Neural progenitor cell (in vitro differentiated cells): ENCODE measurements around the gene TMEM53. TPM values are rescaled to one million over a fixed set of nuclear protein-coding genes. Genes with fewer than 3 reads are reported as not detected.

ENCODE experiments used
- DNase-seq: peaks from one replicate; pipeline ENCODE4 v3.0.0-alpha.2; 2016; ENCODE audit warnings: low spot score
- H2AFZ ChIP-seq: fragments of 200-600 bp; sonication (generic); replicated peaks from 2 replicates; pipeline ENCODE4 v1.6.1; 2016; ENCODE audit warnings: antibody characterized with exemption
- H3F3A ChIP-seq: fragments of 200-600 bp; sonication (generic); 2 replicates; pipeline ENCODE4 v1.6.1; 2016; ENCODE audit warnings: antibody characterized with exemption, low read depth
- H3K27ac ChIP-seq: fragments of 200-600 bp; sonication (generic); 2 replicates; pipeline ENCODE4 v1.5.1; 2016; ENCODE audit warnings: mild to moderate bottlenecking
- H3K27me3 ChIP-seq: fragments of 200-600 bp; sonication (generic); 2 replicates; pipeline ENCODE4 v1.6.1; 2016; ENCODE audit warnings: mild to moderate bottlenecking, moderate library complexity
- H3K36me3 ChIP-seq: fragments of 200-600 bp; sonication (generic); 2 replicates; pipeline ENCODE4 v1.5.1; 2016
- H3K4me1 ChIP-seq: fragments of 200-600 bp; sonication (generic); 2 replicates; pipeline ENCODE4 v1.6.1; 2016; ENCODE audit warnings: mixed run types
- H3K4me2 ChIP-seq: fragments of 200-600 bp; sonication (generic); 2 replicates; pipeline ENCODE4 v1.6.1; 2016
- H3K4me3 ChIP-seq: fragments of 200-600 bp; sonication (generic); 2 replicates; pipeline ENCODE4 v1.5.1; 2016
- H3K79me2 ChIP-seq: fragments of 200-600 bp; sonication (generic); 2 replicates; pipeline ENCODE4 v1.6.1; 2016; ENCODE audit warnings: low read depth
- H3K9ac ChIP-seq: fragments of 200-600 bp; sonication (generic); 2 replicates; pipeline ENCODE4 v1.6.1; 2016
- H3K9me3 ChIP-seq: fragments of 200-600 bp; sonication (generic); 2 replicates; pipeline ENCODE4 v1.5.1; 2016; ENCODE audit warnings: low read depth
- H4K20me1 ChIP-seq: fragments of 200-600 bp; sonication (generic); 2 replicates; pipeline ENCODE4 v1.6.1; 2016; ENCODE audit warnings: low read depth
- H3K27ac Mint-ChIP-seq: 3 replicates; pipeline ENCODE4 v1.8.0; 2021; ENCODE audit warnings: mixed read lengths
- H3K27me3 Mint-ChIP-seq: 2 replicates; pipeline ENCODE4 v1.8.0; 2022; ENCODE audit warnings: low read depth, mild to moderate bottlenecking, inconsistent platforms, moderate library complexity, mixed read lengths; ENCODE audit not compliant: insufficient read depth
- H3K36me3 Mint-ChIP-seq: 3 replicates; pipeline ENCODE4 v1.8.0; 2021; ENCODE audit warnings: mixed read lengths
- H3K4me1 Mint-ChIP-seq: 3 replicates; pipeline ENCODE4 v1.8.0; 2021; ENCODE audit warnings: mixed read lengths
- H3K4me3 Mint-ChIP-seq: 3 replicates; pipeline ENCODE4 v1.8.0; 2021; ENCODE audit warnings: mild to moderate bottlenecking, moderate library complexity, mixed read lengths
- H3K9me3 Mint-ChIP-seq: 3 replicates; pipeline ENCODE4 v1.8.0; 2020; ENCODE audit warnings: mixed read lengths
- EZH2 ChIP-seq: fragments of 200-600 bp; sonication (generic); IDR thresholded peaks from 2 replicates; pipeline ENCODE4 v1.6.1; 2017; ENCODE audit warnings: antibody characterized with exemption, mild to moderate bottlenecking, moderate library complexity
- EZH2phosphoT487 ChIP-seq: fragments of 200-600 bp; sonication (generic); IDR thresholded peaks from 2 replicates; pipeline ENCODE4 v1.6.1; 2017; ENCODE audit warnings: antibody characterized with exemption
- total RNA-seq: library from RNA; depleted of rRNA; stranded (reverse); fragments of >200 nt; gene quantifications from 2 replicates; pipeline ENCODE4 v1.2.3, GENCODE V29; 2015; ENCODE audit warnings: low replicate concordance
- TF ChIP-seq, protein P1 (sequence below): fragments of 200-600 bp; sonication (generic); IDR thresholded peaks from 2 replicates; pipeline ENCODE4 v1.5.1; 2017; ENCODE audit warnings: antibody characterized with exemption, mild to moderate bottlenecking

TMEM53 gene
- total RNA-seq, 1 donor from 2014 or later = 5.0 TPM

DNA sequence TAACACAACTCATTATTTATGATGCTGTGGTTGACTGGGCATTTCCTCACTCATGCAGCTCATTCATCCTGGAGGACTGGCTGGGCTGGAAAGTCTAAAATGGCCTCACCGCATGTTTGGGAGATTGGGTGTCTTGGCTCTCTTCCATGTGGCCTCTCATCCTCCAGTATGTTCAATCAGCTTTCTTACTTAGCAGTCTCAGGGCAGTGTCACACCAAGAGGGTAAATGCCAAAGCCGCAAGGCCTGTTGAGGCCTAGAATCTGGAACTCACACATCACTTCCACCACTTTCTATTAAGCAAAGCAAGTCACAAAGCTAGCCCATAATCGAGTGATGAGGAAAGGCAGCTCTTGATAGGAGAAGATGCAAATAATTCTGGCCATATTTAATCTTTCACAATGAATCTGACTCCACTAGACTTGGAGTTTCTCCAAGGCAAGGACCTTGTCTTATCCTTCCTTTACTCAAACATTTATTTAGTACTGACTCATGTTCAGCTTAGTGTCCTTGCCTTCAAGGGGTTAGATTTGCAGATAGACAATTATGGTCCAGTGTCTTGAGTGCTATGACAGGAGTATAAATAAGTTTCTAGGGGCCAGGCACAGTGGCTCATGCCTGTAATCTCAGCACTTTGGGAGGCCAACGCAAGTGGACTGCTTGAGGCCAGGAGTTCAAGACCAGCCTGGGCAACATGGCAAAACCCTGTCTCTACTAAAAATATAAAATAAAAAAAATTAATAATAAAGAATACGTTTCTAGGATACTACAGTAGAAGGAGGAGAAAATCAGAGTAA, 45.1 kb downstream of the TMEM53 start:
- H3K27me3 Mint-ChIP-seq = peaks cover 7% of the 10 kb centered on the region

DNA sequence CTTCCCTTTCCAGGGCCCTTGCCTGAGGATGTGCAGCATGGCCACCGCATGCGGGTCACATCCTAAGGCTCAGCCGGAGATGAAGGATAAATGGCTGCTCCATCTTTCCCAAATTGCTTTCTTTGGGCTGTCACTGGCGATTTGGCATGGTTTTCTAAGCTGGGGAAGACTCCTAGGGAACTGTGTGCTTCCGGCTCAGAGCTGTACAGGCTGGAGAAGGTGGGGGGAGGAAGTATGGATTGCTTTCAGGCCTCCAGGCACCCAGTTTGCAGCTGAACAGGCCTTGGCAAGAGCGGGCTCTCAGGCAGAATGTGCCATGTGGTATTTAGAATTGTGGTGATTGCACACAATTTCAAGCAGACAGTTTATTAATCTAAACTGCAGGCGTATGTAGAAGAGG, 48.9 kb downstream of the TMEM53 start:
- no peaks in the 10 kb centered on the region for H3K9me3 Mint-ChIP-seq
- Histone ChIP-seq H2AFZ (no peak overlapping the region), H3K4me2 (no peak overlapping the region), H3K9ac (no peak overlapping the region), H3F3A (no peaks in the 10 kb centered on the region), H3K27me3 (peaks cover 7% of the 10 kb centered on the region), H3K4me1 (no peaks in the 10 kb centered on the region), H3K36me3 (no peaks in the 10 kb centered on the region), H3K9me3 (no peaks in the 10 kb centered on the region), H3K27ac (no peak overlapping the region), H4K20me1 (no peaks in the 10 kb centered on the region), H3K4me3 (no peak overlapping the region), H3K79me2 (no peaks in the 10 kb centered on the region)
- peaks cover 8% of the 10 kb centered on the region for H3K27me3 Mint-ChIP-seq
- no peak overlapping the region for H3K4me3 Mint-ChIP-seq
- TF ChIP-seq EZH2 (no peak), EZH2phosphoT487 (no peak)
- TF ChIP-seq, protein P1, sequence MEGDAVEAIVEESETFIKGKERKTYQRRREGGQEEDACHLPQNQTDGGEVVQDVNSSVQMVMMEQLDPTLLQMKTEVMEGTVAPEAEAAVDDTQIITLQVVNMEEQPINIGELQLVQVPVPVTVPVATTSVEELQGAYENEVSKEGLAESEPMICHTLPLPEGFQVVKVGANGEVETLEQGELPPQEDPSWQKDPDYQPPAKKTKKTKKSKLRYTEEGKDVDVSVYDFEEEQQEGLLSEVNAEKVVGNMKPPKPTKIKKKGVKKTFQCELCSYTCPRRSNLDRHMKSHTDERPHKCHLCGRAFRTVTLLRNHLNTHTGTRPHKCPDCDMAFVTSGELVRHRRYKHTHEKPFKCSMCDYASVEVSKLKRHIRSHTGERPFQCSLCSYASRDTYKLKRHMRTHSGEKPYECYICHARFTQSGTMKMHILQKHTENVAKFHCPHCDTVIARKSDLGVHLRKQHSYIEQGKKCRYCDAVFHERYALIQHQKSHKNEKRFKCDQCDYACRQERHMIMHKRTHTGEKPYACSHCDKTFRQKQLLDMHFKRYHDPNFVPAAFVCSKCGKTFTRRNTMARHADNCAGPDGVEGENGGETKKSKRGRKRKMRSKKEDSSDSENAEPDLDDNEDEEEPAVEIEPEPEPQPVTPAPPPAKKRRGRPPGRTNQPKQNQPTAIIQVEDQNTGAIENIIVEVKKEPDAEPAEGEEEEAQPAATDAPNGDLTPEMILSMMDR = no peak
- DNase-seq = no peak
- H3K36me3 Mint-ChIP-seq = no peaks in the 10 kb centered on the region
- peaks cover 8% of the 10 kb centered on the region for H3K4me1 Mint-ChIP-seq
- H3K27ac Mint-ChIP-seq = no peak overlapping the region

More for the DNA sequence above, 45.1 kb downstream of the TMEM53 start:
- Histone ChIP-seq H3K79me2 (peaks cover 17% of the 10 kb centered on the region), H3K4me1 (peaks cover 17% of the 10 kb centered on the region), H3K4me2 (no peak overlapping the region), H3F3A (peaks cover 25% of the 10 kb centered on the region), H3K4me3 (no peak overlapping the region), H2AFZ (no peak overlapping the region), H3K36me3 (no peaks in the 10 kb centered on the region), H4K20me1 (peaks cover 17% of the 10 kb centered on the region), H3K27ac (no peak overlapping the region), H3K27me3 (peaks cover 4% of the 10 kb centered on the region), H3K9me3 (no peaks in the 10 kb centered on the region), H3K9ac (no peak overlapping the region)
- Mint-ChIP-seq H3K36me3 (peaks cover 3% of the 10 kb centered on the region), H3K27ac (no peak overlapping the region), H3K9me3 (no peaks in the 10 kb centered on the region), H3K4me3 (no peak overlapping the region), H3K4me1 (peaks cover 30% of the 10 kb centered on the region)
- TF ChIP-seq EZH2 (no peak), EZH2phosphoT487 (no peak)
- TF ChIP-seq, protein P1 = no peak
- DNase-seq = no peak

DNA sequence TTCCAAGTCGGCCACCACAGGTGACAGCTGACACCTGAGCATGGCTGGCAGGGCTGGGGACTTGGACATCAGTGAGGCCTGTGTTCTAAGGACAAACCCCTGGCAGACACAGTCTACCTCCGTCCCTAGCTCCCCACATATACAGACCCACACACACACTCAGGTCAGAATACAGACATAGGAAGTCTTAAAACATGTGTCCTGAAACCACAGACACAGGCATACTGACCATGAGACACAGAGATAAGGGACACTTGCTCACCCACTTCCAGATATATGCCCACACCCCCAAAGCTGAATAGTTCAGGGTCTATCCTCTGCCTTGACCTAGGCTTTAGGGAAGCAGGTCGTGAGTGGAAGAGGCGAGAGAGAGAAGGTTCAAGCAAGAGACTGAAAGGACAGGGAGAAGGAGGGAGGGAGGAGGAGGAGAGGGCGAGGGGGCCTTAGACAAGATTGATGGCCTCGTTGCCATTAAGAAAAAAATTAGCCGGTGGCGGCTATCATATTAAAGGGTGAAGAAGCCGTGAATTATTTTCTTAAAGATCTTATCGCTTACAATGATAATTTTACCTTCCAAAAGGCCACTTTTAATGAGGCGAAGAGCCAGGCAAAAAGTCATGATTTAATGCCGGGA, 49.9 kb downstream of the TMEM53 start:
- TF ChIP-seq, protein P1 = no peak
- TF ChIP-seq EZH2phosphoT487 (no peak), EZH2 (no peak)
- H3K9ac ChIP-seq = no peak overlapping the region
- no peak for DNase-seq
- H3K27ac Mint-ChIP-seq = no peak overlapping the region
- H3K4me3 ChIP-seq = no peak overlapping the region
- no peak overlapping the region for H3K4me3 Mint-ChIP-seq
- no peaks in the 10 kb centered on the region for H3K36me3 Mint-ChIP-seq
- no peaks in the 10 kb centered on the region for H3K9me3 Mint-ChIP-seq
- no peak overlapping the region for H3K27ac ChIP-seq
- H4K20me1 ChIP-seq = no peaks in the 10 kb centered on the region
- H3K27me3 Mint-ChIP-seq = peaks cover 12% of the 10 kb centered on the region
- peaks cover 10% of the 10 kb centered on the region for H3K4me1 Mint-ChIP-seq
- H3K4me1 ChIP-seq = no peaks in the 10 kb centered on the region
- no peaks in the 10 kb centered on the region for H3K9me3 ChIP-seq
- H3K4me2 ChIP-seq = no peak overlapping the region
- no peaks in the 10 kb centered on the region for H3K36me3 ChIP-seq
- no peak overlapping the region for H2AFZ ChIP-seq
- peaks cover 17% of the 10 kb centered on the region for H3K27me3 ChIP-seq
- H3K79me2 ChIP-seq = no peaks in the 10 kb centered on the region
- H3F3A ChIP-seq = no peaks in the 10 kb centered on the region
